G401 (cell line): ENCODE results near the gene CCDC69. TPM values are rescaled to one million over a fixed set of nuclear protein-coding genes. Genes with fewer than 3 reads are reported as not detected.
"Not testable (repeated sequence)": the region's sequence is repeated elsewhere in the genome, so short reads cannot be mapped to it uniquely, and the experiment has no call there.

Experiments
- DNase-seq: peaks from one replicate; pipeline ENCODE4 v3.0.0-alpha.2; 2015; ENCODE audit warnings: low spot score
- in situ Hi-C: cut with HindIII; loops from 2 replicates; pipeline ENCODE4 v1.10.0; 2016; ENCODE audit warnings: low sequenced_read_pairs, mixed read lengths
- total RNA-seq: library from RNA; depleted of rRNA; stranded (reverse); fragments of >200 nt; shearing (Covaris generic); gene quantifications from 2 replicates; pipeline ENCODE4 v1.2.3, GENCODE V29; 2014

The CCDC69 gene
- total RNA-seq, 1 experiment from 2014 or later, result 3.9 TPM

DNA sequence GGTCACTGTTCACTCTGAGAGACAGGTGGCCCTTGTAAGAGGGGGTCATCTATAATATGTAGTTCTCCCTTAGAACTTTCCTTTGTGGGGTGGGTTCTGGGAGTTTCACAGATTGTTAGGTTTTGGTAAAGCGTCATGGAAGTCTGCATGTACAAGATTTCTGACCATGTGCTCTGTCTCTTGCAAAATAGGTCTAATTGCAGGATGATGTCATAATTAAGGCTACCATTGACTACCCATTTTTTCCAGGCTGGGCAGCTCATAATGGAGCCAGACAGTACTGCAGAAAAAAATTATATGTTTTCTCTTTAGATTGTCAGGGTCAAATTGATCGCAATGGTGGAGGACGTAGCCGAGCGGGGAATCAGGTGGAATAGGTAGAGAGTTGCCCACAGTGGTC, 25.4 kb upstream of the CCDC69 start:
- in situ Hi-C loops, result no loop called here
- DNase-seq, result no peak

DNA sequence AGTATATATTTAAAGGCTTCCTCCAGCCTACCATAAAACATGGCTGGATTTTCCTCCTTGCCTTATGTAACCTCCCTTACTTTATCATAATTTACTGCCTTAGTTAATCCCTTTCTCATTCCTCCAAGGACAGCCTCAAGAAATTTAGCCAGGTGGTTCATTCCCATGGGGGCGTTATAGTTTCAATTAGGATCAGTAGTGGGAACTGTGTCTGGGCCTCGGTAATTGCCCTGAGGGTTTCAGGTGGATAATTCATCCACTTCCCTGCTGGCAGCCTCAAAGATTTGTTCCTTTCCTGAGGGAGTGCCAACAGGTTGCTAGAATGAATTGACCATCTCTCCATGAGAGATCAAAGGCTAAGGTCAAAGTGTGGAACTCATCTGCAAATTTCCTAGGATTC, 24.8 kb upstream of the CCDC69 start:
- no peak for DNase-seq
- in situ Hi-C loops, result no loop called here

DNA sequence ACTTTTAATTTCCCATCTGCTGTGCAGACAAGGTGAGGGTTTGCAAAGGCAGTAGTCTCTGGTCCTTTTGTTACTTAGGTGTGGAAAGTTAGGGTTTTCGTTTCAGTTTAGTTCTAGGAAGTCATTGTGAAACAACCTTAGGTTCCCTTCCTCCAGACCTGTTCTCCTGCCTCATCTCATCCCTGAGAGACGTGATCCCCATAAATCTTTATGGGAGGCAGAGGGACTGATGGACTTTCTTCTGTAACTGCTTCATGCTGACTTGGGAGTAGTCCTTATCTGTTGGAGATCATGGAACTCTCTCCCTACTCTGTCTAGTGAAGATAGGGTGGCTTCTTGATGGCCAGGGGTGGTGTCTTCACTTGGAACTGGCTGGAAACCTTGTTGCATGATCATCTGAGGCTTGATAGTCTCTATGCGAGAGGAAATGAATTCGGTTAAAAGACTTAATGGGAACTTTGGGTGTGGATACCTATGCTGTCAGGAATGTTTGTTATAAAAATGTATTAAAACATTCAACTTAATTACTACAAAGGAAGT, 21.9 kb upstream of the CCDC69 start:
- no peak for DNase-seq
- in situ Hi-C loops, result no loop called here

DNA sequence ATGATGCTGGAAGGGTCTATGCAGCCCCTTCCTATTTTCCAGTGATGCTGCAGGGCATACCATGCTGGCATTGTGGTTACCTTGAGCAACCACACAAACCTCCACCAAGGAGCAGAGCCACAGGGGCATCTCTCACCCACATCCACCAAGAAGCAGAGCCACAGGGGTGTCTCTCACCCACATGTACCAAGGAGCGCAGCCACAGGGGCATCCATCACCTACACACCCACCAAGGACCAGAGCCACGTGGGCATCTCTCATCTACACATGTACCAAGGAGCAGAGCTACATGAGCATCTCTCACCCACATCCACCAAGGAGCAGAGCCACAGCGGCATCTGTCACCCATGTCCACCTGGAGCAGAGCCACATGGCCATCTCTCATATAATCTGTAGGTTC, 20.3 kb upstream of the CCDC69 start:
- no peak for DNase-seq
- in situ Hi-C loops, result no loop called here

DNA sequence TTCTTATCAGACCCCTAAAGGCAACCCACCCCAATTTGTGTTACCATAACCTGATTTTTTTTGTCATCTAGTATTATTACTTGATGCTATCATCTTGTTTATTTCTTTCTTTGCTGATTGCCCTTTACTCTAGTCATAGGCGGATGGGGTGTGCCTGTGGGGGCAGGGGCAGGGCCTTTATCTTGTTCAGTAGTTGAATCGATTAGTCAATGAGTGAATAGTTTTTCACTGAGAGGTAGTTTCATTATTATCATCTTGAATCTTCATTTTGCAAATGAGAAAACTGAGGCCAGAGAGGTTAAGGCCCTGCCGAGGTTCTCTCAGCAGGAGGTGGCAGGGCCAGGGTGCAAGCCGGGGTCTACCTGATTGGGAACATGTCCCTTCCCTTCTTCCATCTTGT, 19.7 kb upstream of the CCDC69 start:
- in situ Hi-C loops, result no loop called here
- no peak for DNase-seq

DNA sequence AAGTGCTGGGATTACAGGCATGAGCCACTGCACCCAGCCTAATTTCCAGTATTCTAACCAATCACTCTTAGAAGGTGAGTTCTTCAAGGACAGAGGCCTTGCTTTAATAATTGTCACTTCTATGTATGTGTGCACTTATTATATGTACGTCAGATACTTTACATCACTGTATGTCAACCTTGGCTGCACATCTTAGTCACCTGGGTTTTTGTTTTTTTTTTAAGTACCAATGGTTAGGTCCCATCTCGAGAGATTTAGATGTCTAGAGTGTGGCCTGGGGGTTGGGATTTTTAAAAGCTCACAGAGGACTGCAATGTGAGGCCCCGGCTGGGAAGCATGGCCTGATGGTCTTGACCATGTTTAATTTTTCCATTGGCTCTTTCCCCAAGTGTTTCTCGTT, 19.2 kb upstream of the CCDC69 start:
- in situ Hi-C loops, result no loop called here
- no peak for DNase-seq

DNA sequence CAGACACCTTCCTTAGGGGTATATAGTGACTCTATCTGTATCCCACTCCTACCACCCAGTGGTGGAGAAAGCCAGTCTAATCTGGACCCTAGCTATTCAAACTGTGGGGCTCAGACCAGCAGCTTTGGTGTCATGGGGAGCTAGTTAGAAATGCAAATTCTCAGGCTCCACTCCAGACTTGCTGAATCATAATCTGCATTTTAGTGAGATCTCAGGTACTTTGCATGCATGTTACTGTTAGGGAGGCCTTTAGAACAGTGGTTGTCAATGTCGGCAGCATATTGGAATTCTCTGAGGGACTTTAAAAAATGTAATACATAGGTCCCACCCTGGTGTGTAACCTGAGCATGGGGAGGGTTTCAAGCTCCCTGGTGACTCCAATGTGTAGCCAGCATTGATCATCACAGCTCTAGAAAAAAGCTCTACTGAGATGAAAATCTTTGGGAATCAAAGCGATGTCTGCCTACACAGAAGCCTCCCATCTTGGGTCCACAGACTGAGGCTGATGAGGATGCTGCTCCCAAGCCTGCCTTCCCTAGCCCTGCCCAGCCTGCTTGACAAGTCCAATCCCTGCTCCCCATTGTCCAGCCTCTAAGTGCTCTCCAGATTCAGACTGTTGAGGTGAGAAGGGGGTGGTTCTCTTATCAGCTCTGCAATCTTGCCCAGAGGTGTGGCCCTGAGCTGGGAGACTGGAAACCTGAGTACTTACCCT, 17.2 kb upstream of the CCDC69 start:
- DNase-seq, result no peak
- in situ Hi-C loops, result no loop called here

DNA sequence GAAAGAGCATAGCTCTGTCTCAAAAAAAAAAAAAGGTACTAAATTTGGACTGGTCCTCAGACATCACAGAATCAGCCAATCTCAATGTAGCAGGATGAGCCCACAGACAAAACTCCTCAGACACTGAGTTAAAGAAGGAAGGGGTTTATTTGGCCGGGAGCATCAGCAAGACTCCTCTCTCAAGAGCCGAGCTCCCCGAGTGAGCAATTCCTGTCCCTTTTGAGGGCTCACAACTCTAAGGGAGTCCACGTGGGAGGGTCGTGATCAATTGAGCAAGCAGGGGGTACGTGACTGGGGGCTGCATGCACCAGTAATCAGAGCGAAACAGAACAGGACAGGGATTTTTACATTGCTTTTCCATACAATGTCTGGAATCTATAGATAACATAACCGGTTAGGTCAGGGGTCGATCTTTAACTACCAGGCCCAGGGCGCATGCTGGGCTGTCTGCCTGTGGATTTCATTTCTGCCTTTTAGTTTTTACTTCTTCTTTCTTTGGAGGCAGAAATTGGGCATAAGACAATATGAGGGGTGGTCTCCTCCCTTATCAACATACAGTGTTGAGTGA, 16.5 kb upstream of the CCDC69 start:
- DNase-seq, in situ Hi-C loops: not testable (repeated sequence)

DNA sequence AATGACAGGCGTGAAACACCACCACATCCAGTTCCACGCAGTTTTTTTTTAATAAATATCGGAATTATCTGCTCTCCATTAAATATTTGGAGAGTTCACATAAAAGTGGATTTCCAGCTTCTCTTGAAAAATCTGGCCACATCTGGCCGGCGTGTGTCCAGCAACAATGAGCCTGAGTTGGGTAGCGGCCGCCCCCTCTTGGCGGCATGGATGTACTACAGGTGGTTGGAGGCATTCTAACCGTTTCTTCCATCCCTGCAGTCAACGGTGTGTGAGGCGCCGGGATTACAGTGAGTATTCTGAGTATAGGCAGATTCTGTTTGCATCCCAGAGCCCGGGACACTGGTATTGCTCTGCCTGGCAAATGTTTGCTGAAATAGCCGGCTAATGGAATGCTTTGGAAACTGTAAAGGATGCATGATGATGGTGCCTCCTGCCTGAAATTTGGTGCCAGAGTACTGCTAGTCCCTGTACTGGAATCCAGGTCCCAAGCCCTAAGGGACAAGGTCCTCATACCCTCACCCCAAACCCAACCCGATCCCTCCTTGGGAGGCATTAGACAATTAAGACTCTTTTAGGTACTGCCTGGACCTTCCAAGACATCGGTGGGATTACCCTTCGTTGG, 15.5 kb upstream of the CCDC69 start:
- in situ Hi-C loops, result no loop called here
- DNase-seq, result peak; percentile 24

DNA sequence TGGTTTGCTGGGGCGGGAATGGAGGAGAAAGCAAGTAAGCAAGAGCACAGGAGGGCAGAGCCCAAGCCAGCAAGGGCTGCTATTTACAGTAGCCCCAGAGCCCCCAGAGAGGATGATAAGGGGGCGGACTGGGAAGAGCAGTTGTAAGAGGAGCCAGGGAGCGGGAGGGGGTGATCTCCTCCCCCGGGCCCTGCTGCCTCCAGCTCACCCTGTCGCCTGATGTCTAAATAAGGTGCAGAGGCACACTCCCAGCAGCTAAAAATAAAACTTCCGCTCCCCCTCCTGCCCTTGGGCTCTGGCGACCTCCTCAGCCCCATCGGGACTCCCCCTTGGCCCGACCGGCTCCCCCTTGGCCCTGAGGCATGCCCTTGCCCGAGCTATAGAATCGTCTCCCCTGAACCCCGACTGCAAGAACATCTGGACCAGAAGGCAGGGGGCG, 14.4 kb upstream of the CCDC69 start:
- in situ Hi-C loops, result no loop called here
- DNase-seq, result no peak

DNA sequence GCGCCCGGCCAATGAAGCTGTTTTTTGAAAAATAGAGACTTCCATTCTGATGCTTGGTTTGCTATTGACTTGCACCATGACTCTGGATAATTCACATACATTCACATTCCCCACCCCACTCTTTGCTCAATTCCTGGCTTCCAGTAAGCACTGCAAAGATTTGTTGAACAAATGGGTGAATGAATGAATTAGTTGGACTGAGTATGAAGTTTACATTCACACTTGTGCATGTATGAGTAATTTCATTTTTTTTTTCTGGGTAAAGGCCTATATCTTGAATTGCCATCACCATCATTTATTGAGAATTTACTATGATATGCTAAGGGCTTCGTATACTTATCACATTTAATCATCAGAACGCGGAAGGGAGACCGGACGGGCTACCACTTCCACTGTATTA, 13.8 kb upstream of the CCDC69 start:
- in situ Hi-C loops, result no loop called here
- DNase-seq, result no peak

DNA sequence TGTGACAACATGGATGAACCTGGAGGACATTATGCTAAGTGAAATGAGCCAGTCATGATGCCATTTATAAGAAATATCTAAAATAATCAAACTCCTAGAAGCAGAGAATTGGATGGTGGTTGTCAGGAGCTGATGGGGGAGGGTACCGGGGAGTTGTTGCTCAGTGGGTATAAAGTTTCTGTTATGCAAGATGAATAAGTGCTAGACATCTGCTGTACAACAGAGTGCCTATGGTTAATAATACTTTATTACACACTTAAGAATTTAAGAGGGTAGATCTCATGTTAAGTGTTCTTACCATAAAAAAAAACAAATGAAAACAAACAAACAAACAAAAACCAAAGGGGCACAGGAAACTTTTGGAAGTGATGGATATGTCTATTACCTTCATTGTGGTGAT, 13.0 kb upstream of the CCDC69 start:
- DNase-seq, result no peak
- in situ Hi-C loops, result no loop called here

DNA sequence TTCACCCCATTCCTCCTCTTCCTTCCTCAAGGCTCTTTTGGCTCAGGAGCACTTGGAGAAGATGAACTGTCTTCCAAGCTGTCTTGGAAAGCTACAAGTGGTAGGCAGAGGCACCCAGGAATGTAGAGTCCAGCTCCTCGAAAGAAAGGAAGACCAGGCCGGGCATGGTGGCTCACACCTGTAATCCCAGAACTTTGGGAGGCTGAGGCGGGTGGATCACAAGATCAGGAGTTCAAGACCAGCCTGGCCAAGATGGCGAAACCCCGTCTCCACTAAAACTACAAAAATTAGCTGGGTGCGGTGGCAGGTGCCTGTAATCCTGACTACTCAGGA, 11.3 kb upstream of the CCDC69 start:
- in situ Hi-C loops, DNase-seq: not testable (repeated sequence)

DNA sequence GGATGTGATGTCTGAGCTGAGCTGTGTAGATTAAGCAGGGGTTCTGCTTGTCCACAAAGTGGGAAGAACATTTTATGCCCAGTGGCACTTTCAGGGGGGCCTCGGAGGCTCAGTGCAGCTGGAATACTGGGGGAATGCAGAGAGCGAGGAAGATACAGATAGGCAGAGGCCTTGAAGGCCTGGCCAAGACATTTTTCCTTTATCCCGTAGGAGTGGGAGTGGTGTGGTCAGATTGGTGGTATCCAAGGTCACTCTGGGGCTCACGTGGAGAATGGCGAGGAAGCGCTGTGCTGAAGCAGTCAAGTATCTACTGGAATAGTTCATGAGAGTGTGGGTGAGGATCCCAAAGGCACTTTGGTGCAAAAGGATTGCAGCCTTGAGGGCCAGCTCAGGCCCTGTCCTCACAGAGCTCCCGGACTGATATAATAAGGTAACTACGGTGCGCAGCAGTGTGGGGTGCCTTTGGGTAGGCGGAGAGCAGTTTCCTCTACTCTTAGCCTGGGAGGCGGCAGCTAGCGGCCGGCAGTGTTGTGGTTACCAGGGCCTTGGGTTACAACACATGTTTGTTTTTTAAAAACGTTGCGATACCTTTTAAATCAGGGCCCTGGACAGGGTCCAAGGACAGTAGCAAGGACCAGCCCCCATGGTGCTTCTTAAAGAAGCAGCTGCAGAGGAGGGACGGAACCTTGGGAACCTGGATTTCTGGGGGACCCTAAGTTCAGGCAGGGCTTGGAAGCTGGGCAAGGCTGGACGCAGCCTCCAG, 10.8 kb upstream of the CCDC69 start:
- in situ Hi-C loops, result no loop called here
- no peak for DNase-seq

DNA sequence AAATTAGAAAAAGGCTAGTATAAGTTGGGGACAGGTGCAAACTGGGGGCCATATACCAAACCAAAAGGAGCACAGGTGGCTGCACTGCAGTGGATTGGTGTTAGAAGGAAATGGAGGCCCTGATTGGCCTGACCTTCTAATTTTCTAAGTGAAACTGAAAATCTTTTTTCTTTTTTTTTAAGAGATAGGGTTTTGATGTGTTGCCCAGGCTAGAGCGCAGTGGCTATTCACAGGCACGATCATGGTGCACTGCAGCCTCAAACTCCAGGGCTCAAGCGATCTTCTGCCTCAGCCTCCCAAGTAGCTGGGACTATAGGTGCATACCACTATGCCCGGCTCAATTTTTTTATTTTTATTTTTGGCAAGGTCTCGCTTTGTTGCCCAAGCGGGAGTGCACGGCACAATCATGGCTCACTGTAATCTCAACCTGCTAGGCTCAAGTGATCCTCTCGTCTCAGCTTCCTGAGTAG, 9.8 kb upstream of the CCDC69 start:
- DNase-seq, result no peak
- in situ Hi-C loops, result no loop called here

DNA sequence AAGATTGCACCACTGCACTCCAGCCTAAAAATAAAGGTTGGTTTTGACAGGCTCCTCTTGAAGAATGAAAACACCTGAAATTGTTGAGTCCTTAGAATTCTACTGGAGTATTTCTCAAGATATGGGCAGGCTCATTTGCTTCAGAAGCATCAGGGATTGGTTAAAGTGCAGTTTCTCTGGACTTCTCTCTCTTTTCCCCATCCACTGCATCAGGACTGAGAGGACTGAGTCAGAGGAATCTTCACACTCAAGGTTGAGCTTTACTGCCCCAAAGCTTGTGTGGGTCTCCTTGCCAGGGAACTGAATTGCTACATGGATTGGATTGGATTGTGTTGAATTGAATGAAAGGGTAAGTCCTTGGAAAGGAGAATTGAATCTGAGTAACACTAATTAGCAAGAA, 7.5 kb upstream of the CCDC69 start:
- DNase-seq, result no peak
- in situ Hi-C loops, result no loop called here

DNA sequence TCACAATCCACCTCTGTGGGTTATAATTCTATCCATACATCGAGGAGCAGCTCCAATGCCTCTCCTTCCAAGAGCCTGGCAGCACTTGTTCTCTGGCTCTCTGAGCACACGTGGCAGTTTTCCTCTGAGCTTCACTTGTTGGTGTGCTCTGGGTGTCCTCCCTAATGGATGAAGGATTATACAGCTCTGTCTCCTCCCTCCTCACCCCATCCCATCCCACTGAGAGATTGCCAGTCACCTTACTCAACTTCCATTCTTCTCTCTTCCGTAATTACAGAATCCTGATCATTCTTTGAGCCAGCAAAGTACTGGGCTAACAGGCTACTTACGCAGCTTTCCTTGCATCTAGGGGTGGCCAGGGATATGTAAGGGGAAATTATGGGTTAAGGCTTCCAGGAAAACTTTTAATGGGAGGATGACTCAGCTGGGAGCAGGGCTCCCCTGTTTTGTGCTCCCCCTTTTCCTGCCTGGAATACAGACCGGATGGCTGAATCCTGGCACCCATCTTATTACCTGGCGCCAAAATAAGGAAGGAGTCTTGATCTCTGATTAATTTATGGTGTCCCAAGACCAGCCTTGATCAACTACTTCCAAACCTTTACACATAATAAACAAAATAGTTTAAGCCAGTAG, 6.3 kb upstream of the CCDC69 start:
- no peak for DNase-seq
- in situ Hi-C loops, result no loop called here

DNA sequence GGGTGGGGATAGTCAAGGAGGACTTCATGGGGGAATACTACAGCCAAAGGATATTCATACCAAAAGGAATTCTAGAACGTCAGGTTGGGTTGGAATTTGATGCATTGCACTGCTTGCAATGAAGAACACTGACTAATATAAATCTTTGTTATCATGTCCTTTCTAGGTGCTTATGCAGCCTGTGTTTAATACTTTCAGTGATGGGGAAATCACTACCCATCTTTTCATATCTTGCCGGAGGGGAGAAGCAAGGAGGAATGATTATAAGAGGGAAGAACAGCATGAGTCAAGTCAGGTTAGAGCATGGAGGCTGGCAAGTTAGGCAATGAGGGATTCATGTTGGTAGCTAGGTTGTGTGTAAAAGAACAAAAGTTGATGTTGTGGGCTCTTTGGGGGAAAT, 5.1 kb upstream of the CCDC69 start:
- DNase-seq, result no peak
- in situ Hi-C loops, result no loop called here

DNA sequence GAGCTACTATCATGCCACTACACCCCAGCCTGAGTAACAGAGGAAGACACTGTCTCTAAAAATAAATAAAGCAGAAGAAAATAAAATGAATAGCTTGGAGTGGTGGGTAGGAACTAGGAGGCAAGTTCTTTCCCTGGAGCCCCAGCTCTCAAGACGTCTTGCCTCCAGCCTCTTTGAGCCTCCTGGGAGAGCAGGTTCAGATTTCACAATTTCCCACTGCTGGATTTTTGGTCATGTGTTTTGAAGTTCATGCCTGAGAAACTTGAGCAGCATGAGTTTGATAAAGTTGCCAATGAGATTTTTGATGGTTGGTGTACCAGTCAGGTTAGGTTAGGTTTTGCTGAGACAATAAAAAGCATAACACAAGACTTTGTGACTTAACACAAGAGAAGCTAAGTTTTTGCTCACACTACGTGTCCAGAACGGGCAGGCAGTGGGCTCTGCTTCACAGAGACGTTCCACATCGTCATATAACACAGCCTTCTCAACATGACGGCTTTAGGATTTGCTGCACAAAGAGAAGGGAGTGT, 4.1 kb upstream of the CCDC69 start:
- no peak for DNase-seq
- in situ Hi-C loops, result no loop called here
